Liver (tissue), 9 donors: ENCODE results near the gene BRINP1. TPM values are rescaled to one million over a fixed set of nuclear protein-coding genes. Genes with fewer than 3 reads are reported as not detected.

Source experiments
- DNase-seq: peaks from one replicate; pipeline ENCODE4 v3.0.0-alpha.2; 2017; ENCODE audit warnings: low spot score
- H3K27ac ChIP-seq, 2 donors: one replicate each; pipeline ENCODE4 v1.7.0; 2013; ENCODE audit warnings: inconsistent platforms in 2 of 2, low read length in 2 of 2, control low read depth in 1 of 2, low read depth in 1 of 2, mild to moderate bottlenecking in 1 of 2
- H3K27me3 ChIP-seq, 4 donors: one replicate each; pipeline versions ENCODE4 v1.6.1 to v1.7.0; 2013; ENCODE audit warnings: low read length in 3 of 4, inconsistent platforms in 1 of 4, mild to moderate bottlenecking in 1 of 4, moderate library complexity in 1 of 4; ENCODE audit not compliant: control insufficient read depth in 4 of 4, insufficient read depth in 4 of 4
- H3K36me3 ChIP-seq, 4 donors: one replicate each; pipeline versions ENCODE4 v1.6.1 to v1.7.0; 2013; ENCODE audit warnings: low read length in 3 of 4, mild to moderate bottlenecking in 3 of 4, low read depth in 1 of 4, moderate library complexity in 1 of 4; ENCODE audit not compliant: control insufficient read depth in 4 of 4, insufficient read depth in 3 of 4
- H3K4me1 ChIP-seq, 4 donors: one replicate each; pipeline versions ENCODE4 v1.6.1 to v1.7.0; 2013; ENCODE audit warnings: low read length in 3 of 4, mild to moderate bottlenecking in 3 of 4, moderate library complexity in 1 of 4; ENCODE audit not compliant: control insufficient read depth in 4 of 4, insufficient read depth in 4 of 4
- H3K4me3 ChIP-seq, 3 donors: one replicate each; pipeline versions ENCODE4 v1.6.1 to v1.7.0; 2013; ENCODE audit warnings: low read length in 3 of 3, control low read depth in 1 of 3, low read depth in 1 of 3, mild to moderate bottlenecking in 1 of 3
- H3K9ac ChIP-seq, 2 donors: one replicate each; pipeline ENCODE4 v1.7.0; 2013; ENCODE audit warnings: low read length in 2 of 2, mild to moderate bottlenecking in 2 of 2, moderate library complexity in 2 of 2, control low read depth in 1 of 2, low read depth in 1 of 2
- H3K9me3 ChIP-seq, 4 donors: one replicate each; pipeline versions ENCODE4 v1.6.1 to v1.7.0; 2013; ENCODE audit warnings: low read length in 3 of 4; ENCODE audit not compliant: control insufficient read depth in 4 of 4
- ATF3 ChIP-seq: IDR thresholded peaks from 2 replicates; pipeline ENCODE4 v1.6.1; 2016; ENCODE audit warnings: antibody characterized with exemption
- EGR1 ChIP-seq, 2 donors: IDR thresholded peaks; 2 replicates each; pipeline ENCODE4 v1.6.1; 2016 to 2018; ENCODE audit warnings: antibody characterized with exemption in 2 of 2, low read depth in 2 of 2
- FOXA1 ChIP-seq: IDR thresholded peaks from 2 replicates; pipeline ENCODE4 v1.6.1; 2016; ENCODE audit warnings: antibody characterized with exemption
- FOXA2 ChIP-seq: IDR thresholded peaks from 2 replicates; pipeline ENCODE4 v1.6.1; 2016; ENCODE audit warnings: antibody characterized with exemption
- GABPA ChIP-seq, 2 donors: IDR thresholded peaks in 1 of 2; conservative IDR thresholded peaks in 1 of 2; 2 replicates each; pipeline ENCODE4 v1.6.1; 2016; ENCODE audit warnings: antibody characterized with exemption in 2 of 2, mild to moderate bottlenecking in 1 of 2, moderate library complexity in 1 of 2
- HNF4A ChIP-seq, 2 donors: conservative IDR thresholded peaks; 2 replicates each; pipeline ENCODE4 v1.6.1; 2016; ENCODE audit warnings: antibody characterized with exemption in 2 of 2, mild to moderate bottlenecking in 2 of 2
- HNF4G ChIP-seq: IDR thresholded peaks from 2 replicates; pipeline ENCODE4 v1.6.1; 2016; ENCODE audit warnings: antibody characterized with exemption
- JUND ChIP-seq, 2 donors: IDR thresholded peaks; 2 replicates each; pipeline ENCODE4 v1.6.1; 2016; ENCODE audit warnings: antibody characterized with exemption in 2 of 2
- MAX ChIP-seq: IDR thresholded peaks from 2 replicates; pipeline ENCODE4 v1.6.1; 2016; ENCODE audit warnings: antibody characterized with exemption
- NR2F2 ChIP-seq: IDR thresholded peaks from 2 replicates; pipeline ENCODE4 v1.6.1; 2016; ENCODE audit warnings: antibody characterized with exemption
- RAD21 ChIP-seq, 2 donors: IDR thresholded peaks; 2 replicates each; pipeline ENCODE4 v1.6.1; 2016; ENCODE audit warnings: antibody characterized with exemption in 2 of 2, mild to moderate bottlenecking in 2 of 2
- REST ChIP-seq: IDR thresholded peaks from 2 replicates; pipeline ENCODE4 v1.6.1; 2016; ENCODE audit warnings: antibody characterized with exemption, mild to moderate bottlenecking
- TAF1 ChIP-seq: conservative IDR thresholded peaks from 2 replicates; pipeline ENCODE4 v1.6.1; 2016; ENCODE audit warnings: antibody characterized with exemption, mild to moderate bottlenecking
- YY1 ChIP-seq: IDR thresholded peaks from 2 replicates; pipeline ENCODE4 v1.6.1; 2016; ENCODE audit warnings: antibody characterized with exemption, mild to moderate bottlenecking
- WGBS: extraction: QIAGEN DNeasy Blood & Tissue Kit; methylation state at CpG from one replicate; pipeline ENCODE4 v1.1.7; 2013; 5-methylcytosine and 5-hydroxymethylcytosine counted together
- polyA plus RNA-seq, 2 donors: library from polyadenylated mRNA; stranded (reverse) in 1 of 2; unstranded in 1 of 2; fragments of 200-250 nt in 1 of 2; fragments of >200 nt in 1 of 2; fragmentation: Nextera tagmentation in 1 of 2; extraction: Ambion mirVana in 1 of 2; gene quantifications; one replicate each; pipeline versions ENCODE4 v1.2.1 to v1.2.3, GENCODE V29; 2013 to 2015
- total RNA-seq, 2 donors: library from RNA; depleted of rRNA; stranded (reverse); fragments of >200 nt; gene quantifications; one replicate each; pipeline ENCODE4 v1.2.3, GENCODE V29; 2014
- TF ChIP-seq, protein P1 (sequence below): IDR thresholded peaks from 2 replicates; pipeline ENCODE4 v1.6.1; 2016; ENCODE audit warnings: antibody characterized with exemption
- TF ChIP-seq, protein P2 (sequence below): fragments of 150-350 bp; IDR thresholded peaks from 2 replicates; pipeline ENCODE4 v1.5.1; 2017; ENCODE audit warnings: improper control_type of control experiment, low read depth, low read length; ENCODE audit not compliant: missing input control
- donor health status: healthy.
- donor health status: healthy.
- donor health status: healthy.
- donor health status: healthy.
- donor health status: healthy.

Gene BRINP1
- total and polyA plus RNA-seq, 4 donors = under 0.01 to 0.43 (median 0.18) TPM

GRCh38 chr9:119255116-119255515 is 114.1 kb downstream of the BRINP1 start:
- TF ChIP-seq EGR1 (IDR thresholded peaks at IDR 0.05; ENCODE audit: low read depth in 2 of 2) (no peak), FOXA1 (no peak), GABPA (IDR thresholded peaks at IDR 0.05 in 1 of 2, conservative IDR thresholded peaks at IDR 0.05 in 1 of 2) (no peak), ATF3 (no peak), MAX (no peak), TAF1 (no peak), NR2F2 (no peak), FOXA2 (no peak), HNF4G (no peak), REST (no peak), JUND (IDR thresholded peaks at IDR 0.05) (no peak), RAD21 (IDR thresholded peaks at IDR 0.05) (no peak), HNF4A (conservative IDR thresholded peaks at IDR 0.05) (no peak), YY1 (no peak)
- TF ChIP-seq, protein P1, sequence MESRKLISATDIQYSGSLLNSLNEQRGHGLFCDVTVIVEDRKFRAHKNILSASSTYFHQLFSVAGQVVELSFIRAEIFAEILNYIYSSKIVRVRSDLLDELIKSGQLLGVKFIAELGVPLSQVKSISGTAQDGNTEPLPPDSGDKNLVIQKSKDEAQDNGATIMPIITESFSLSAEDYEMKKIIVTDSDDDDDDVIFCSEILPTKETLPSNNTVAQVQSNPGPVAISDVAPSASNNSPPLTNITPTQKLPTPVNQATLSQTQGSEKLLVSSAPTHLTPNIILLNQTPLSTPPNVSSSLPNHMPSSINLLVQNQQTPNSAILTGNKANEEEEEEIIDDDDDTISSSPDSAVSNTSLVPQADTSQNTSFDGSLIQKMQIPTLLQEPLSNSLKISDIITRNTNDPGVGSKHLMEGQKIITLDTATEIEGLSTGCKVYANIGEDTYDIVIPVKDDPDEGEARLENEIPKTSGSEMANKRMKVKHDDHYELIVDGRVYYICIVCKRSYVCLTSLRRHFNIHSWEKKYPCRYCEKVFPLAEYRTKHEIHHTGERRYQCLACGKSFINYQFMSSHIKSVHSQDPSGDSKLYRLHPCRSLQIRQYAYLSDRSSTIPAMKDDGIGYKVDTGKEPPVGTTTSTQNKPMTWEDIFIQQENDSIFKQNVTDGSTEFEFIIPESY = no peak
- TF ChIP-seq, protein P2, sequence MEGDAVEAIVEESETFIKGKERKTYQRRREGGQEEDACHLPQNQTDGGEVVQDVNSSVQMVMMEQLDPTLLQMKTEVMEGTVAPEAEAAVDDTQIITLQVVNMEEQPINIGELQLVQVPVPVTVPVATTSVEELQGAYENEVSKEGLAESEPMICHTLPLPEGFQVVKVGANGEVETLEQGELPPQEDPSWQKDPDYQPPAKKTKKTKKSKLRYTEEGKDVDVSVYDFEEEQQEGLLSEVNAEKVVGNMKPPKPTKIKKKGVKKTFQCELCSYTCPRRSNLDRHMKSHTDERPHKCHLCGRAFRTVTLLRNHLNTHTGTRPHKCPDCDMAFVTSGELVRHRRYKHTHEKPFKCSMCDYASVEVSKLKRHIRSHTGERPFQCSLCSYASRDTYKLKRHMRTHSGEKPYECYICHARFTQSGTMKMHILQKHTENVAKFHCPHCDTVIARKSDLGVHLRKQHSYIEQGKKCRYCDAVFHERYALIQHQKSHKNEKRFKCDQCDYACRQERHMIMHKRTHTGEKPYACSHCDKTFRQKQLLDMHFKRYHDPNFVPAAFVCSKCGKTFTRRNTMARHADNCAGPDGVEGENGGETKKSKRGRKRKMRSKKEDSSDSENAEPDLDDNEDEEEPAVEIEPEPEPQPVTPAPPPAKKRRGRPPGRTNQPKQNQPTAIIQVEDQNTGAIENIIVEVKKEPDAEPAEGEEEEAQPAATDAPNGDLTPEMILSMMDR = no peak
- Histone ChIP-seq H3K9me3 (no peaks in the 10 kb centered on the region), H3K36me3 (no peaks in the 10 kb centered on the region), H3K27me3 (peaks cover 0 to 2% (median 0%) of the 10 kb centered on the region in 4 donors), H3K4me3 (no peak overlapping the region), H3K27ac (no peak overlapping the region), H3K9ac (no peak overlapping the region), H3K4me1 (no peaks in the 10 kb centered on the region)
- DNase-seq = no peak
- 47% methylated on average over 3 of the region's 3 CpGs for WGBS

GRCh38 chr9:119252671-119253299 is 116.5 kb downstream of the BRINP1 start:
- Histone ChIP-seq H3K9me3 (no peaks in the 10 kb centered on the region), H3K9ac (no peak overlapping the region), H3K27me3 (no peaks in the 10 kb centered on the region), H3K4me3 (no peak overlapping the region), H3K4me1 (no peaks in the 10 kb centered on the region), H3K27ac (no peak overlapping the region), H3K36me3 (no peaks in the 10 kb centered on the region)
- WGBS = 77% methylated on average over 5 of the region's 5 CpGs
- TF ChIP-seq RAD21 (IDR thresholded peaks at IDR 0.05) = no peak
- TF ChIP-seq REST = peak; percentile 33
- DNase-seq = no peak
